T1000 (cell line): ENCODE results near the gene KCNQ5.

Experiments
- DNase-seq: peaks from one replicate; lab custom pipeline; 2025; ENCODE audit warnings: mixed read lengths; lab: John Stamatoyannopoulos, UW

KCNQ5 gene

GRCh38 chr6:72639920-72640614 is 18.2 kb downstream of the KCNQ5 start:
- DNase-seq: no peak

- no peak for DNase-seq
Measured at GRCh38 chr6:72640615-72640930, 18.7 kb downstream of the KCNQ5 start.

- DNase-seq: no peak
Measured at GRCh38 chr6:72642435-72642834, 20.6 kb downstream of the KCNQ5 start.

GRCh38 chr6:72643214-72643613 is 21.4 kb downstream of the KCNQ5 start:
- DNase-seq: no peak

- DNase-seq: no peak
Measured at GRCh38 chr6:72646604-72647485, 25.0 kb downstream of the KCNQ5 start.

- no peak for DNase-seq
Measured at GRCh38 chr6:72647489-72647888, 25.6 kb downstream of the KCNQ5 start.

- peak; percentile 9 for DNase-seq
Measured at GRCh38 chr6:72649032-72649984, 27.4 kb downstream of the KCNQ5 start.

- DNase-seq: no peak
Measured at GRCh38 chr6:72650081-72650745, 28.3 kb downstream of the KCNQ5 start.

GRCh38 chr6:72651174-72651573 is 29.3 kb downstream of the KCNQ5 start:
- no peak for DNase-seq

- no peak for DNase-seq
Measured at GRCh38 chr6:72651967-72652956, 30.4 kb downstream of the KCNQ5 start.

GRCh38 chr6:72653026-72653425 is 31.2 kb downstream of the KCNQ5 start:
- DNase-seq: no peak

GRCh38 chr6:72654071-72654621 is 32.3 kb downstream of the KCNQ5 start:
- no peak for DNase-seq

GRCh38 chr6:72657407-72658197 is 35.7 kb downstream of the KCNQ5 start:
- no peak for DNase-seq

GRCh38 chr6:72659754-72660153 is 37.9 kb downstream of the KCNQ5 start:
- no peak for DNase-seq

GRCh38 chr6:72661411-72661810 is 39.5 kb downstream of the KCNQ5 start:
- DNase-seq: no peak

- DNase-seq: no peak
Measured at GRCh38 chr6:72665599-72665998, 43.7 kb downstream of the KCNQ5 start.

GRCh38 chr6:72669324-72669723 is 47.5 kb downstream of the KCNQ5 start:
- no peak for DNase-seq

GRCh38 chr6:72672906-72673305 is 51.0 kb downstream of the KCNQ5 start:
- DNase-seq: no peak

GRCh38 chr6:72674842-72675241 is 53.0 kb downstream of the KCNQ5 start:
- DNase-seq: no peak
